Kidney glomerular epithelial cell (primary cell): Measurements from ENCODE around the gene ARHGAP32.
"Not testable (repeated sequence)": the region's sequence is repeated elsewhere in the genome, so short reads cannot be mapped to it uniquely, and the experiment has no call there.

Experiments
- DNase-seq: peaks from one replicate; lab custom pipeline; 2025; lab: John Stamatoyannopoulos, UW

The ARHGAP32 gene

GRCh38 chr11:128933481-128934178 lies 258.5 kb downstream of the ARHGAP32 start:
- DNase-seq: no peak

- DNase-seq: no peak
These were observed 260.5 kb downstream of the ARHGAP32 start for GRCh38 chr11:128931668-128932067.

GRCh38 chr11:128931066-128931465 lies 261.1 kb downstream of the ARHGAP32 start:
- no peak for DNase-seq

GRCh38 chr11:128929991-128930390 lies 262.1 kb downstream of the ARHGAP32 start:
- peak; percentile 56 for DNase-seq

- no peak for DNase-seq
These were observed 262.7 kb downstream of the ARHGAP32 start for GRCh38 chr11:128929468-128929867.

GRCh38 chr11:128928400-128928799 lies 263.7 kb downstream of the ARHGAP32 start:
- DNase-seq: no peak

- no peak for DNase-seq
These were observed 264.3 kb downstream of the ARHGAP32 start for GRCh38 chr11:128927683-128928336.

- no peak for DNase-seq
These were observed 265.0 kb downstream of the ARHGAP32 start for GRCh38 chr11:128927108-128927461.

- no peak for DNase-seq
These were observed 265.6 kb downstream of the ARHGAP32 start for GRCh38 chr11:128926437-128927107.

GRCh38 chr11:128926000-128926399 lies 266.1 kb downstream of the ARHGAP32 start:
- no peak for DNase-seq

- DNase-seq: no peak
These were observed 266.9 kb downstream of the ARHGAP32 start for GRCh38 chr11:128925250-128925600.

- DNase-seq: no peak
These were observed 267.4 kb downstream of the ARHGAP32 start for GRCh38 chr11:128924510-128925249.

- DNase-seq: no peak
These were observed 268.0 kb downstream of the ARHGAP32 start for GRCh38 chr11:128924104-128924503.

- DNase-seq: no peak
These were observed 270.3 kb downstream of the ARHGAP32 start for GRCh38 chr11:128921793-128922192.

GRCh38 chr11:128920666-128921065 lies 271.5 kb downstream of the ARHGAP32 start:
- DNase-seq: no peak

- DNase-seq: not testable (repeated sequence)
These were observed 272.5 kb downstream of the ARHGAP32 start for GRCh38 chr11:128919635-128920034.

GRCh38 chr11:128919216-128919615 lies 272.9 kb downstream of the ARHGAP32 start:
- DNase-seq: no peak

- DNase-seq: no peak
These were observed 274.9 kb downstream of the ARHGAP32 start for GRCh38 chr11:128917144-128917724.

- DNase-seq: no peak
These were observed 275.4 kb downstream of the ARHGAP32 start for GRCh38 chr11:128916681-128917080.

- no peak for DNase-seq
These were observed 276.0 kb downstream of the ARHGAP32 start for GRCh38 chr11:128916037-128916572.

- no peak for DNase-seq
These were observed 277.0 kb downstream of the ARHGAP32 start for GRCh38 chr11:128915149-128915521.
